ENCODE data around the gene FAU. TPM values are rescaled to one million over a fixed set of nuclear protein-coding genes. Genes with fewer than 3 reads are reported as not detected.
A peak's percentile ranks its signal among the peaks of the same experiment; 100 is the strongest.

Gene FAU
- total and polyA plus RNA-seq, 9 of the 15 experiments (the other 6 are each of a cell fraction or from before 2014, with no cell fraction given): 433 to 1,827 (median 942) TPM

DNA sequence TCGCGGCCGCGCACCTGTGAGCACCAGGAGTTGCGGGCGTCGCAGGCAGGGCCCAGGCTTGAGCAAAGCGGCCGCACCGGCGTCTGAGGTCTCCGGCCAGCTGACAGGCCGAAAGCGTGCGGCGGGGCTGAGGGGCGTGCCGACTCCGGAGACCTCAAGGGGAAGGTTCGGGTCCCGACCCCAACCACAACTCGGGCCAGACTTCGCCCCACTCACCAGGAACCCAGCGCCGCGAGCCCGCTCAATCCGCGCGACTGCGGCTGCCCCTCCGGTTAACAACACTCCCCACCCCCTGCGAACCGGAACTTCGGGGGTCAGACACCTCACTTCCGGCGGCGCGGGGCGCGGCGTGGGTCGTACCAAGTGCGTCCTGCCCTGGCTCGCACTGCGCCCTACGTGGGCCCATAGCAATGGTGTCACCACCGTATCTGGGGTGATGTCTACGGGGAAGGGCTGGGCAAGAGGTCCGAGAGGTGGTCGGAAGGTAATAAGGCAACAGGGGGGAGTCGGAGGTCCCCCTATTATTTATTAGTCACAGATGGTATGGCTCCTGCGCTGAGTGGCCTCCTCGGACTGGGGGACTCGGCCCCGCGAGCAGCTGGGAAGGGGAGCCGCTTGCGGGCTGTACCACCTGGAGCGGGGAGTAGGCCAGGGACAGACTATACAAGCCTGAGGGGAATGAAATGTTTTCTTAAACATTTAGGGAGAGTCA lies 12.5 kb upstream of the FAU start, which contains the start of gene SYVN1 (continued):
- TF ChIP-seq SIX5 (IDR thresholded peaks at IDR 0.05; ENCODE audit: borderline replicate concordance in 1 of 2, insufficient read depth in 1 of 2, low read depth in 1 of 2, low read length in 2 of 2) (peak; percentile 35 to 45; a peak in 3 of 4 replicates), GATAD2A (IDR thresholded peaks at IDR 0.05) (0 out of 2 replicates have a peak, but pooled peaks have one; percentile 58), ETS2 (tag; IDR thresholded peaks at IDR 0.05; ENCODE audit: borderline replicate concordance, poor library complexity, severe bottlenecking) (no peak), MYC (IDR thresholded peaks at IDR 0.05; ENCODE audit: low read depth, low read length) (peak; percentile 76), MYC (CRISPR knock-in tag; IDR thresholded peaks at IDR 0.05; ENCODE audit: borderline replicate concordance, low read depth) (peak; percentile 89; the same call in 1 of the 2 replicates), RBM14 (IDR thresholded peaks at IDR 0.05; ENCODE audit: borderline replicate concordance, insufficient read depth, low read depth, low read length) (no peak), RBFOX2 (IDR thresholded peaks at IDR 0.05; ENCODE audit: low read depth, low read length) (peak; percentile 95), TCF7L2 (IDR thresholded peaks at IDR 0.05; ENCODE audit: low read depth, low read length) (peak; percentile 86), SREBF1 (IDR thresholded peaks at IDR 0.05; ENCODE audit: borderline replicate concordance, low read depth, low read length) (peak; percentile 92; the same call in 1 of the 2 replicates), FUS (optimal IDR thresholded peaks at IDR 0.05; ENCODE audit: low read depth, low read length) (peak; percentile 43), SMC3 (conservative IDR thresholded peaks at IDR 0.05; ENCODE audit: insufficient read depth, low read depth, low read length) (0 out of 2 replicates have a peak, but pooled peaks have one; percentile 7), LARP7 (IDR thresholded peaks at IDR 0.05) (0 out of 2 replicates have a peak, but pooled peaks have one; percentile 13), SP2 (IDR thresholded peaks at IDR 0.05; ENCODE audit: extremely low read depth, low read depth, low read length, poor library complexity, severe bottlenecking) (no peak), HNRNPLL (IDR thresholded peaks at IDR 0.05; ENCODE audit: low read depth, low read length, poor library complexity, severe bottlenecking) (peak; percentile 29), CEBPZ (IDR thresholded peaks at IDR 0.05; ENCODE audit: borderline replicate concordance, low read depth, low read length) (no peak), SAFB2 (IDR thresholded peaks at IDR 0.05; ENCODE audit: borderline replicate concordance, low read depth, low read length, severe bottlenecking) (no peak), CTBP1 (IDR thresholded peaks at IDR 0.05; ENCODE audit: borderline replicate concordance) (peak; percentile 70), MCM7 (IDR thresholded peaks at IDR 0.05) (no peak), HDAC1 (IDR thresholded peaks at IDR 0.05) (peak in 1 of 2 experiments; percentile 93; a peak in 2 of 4 replicates), E2F3 (CRISPR knock-in tag; IDR thresholded peaks at IDR 0.05) (0 out of 2 replicates have a peak, but pooled peaks have one; percentile 24)
- TF ChIP-seq, protein P1, sequence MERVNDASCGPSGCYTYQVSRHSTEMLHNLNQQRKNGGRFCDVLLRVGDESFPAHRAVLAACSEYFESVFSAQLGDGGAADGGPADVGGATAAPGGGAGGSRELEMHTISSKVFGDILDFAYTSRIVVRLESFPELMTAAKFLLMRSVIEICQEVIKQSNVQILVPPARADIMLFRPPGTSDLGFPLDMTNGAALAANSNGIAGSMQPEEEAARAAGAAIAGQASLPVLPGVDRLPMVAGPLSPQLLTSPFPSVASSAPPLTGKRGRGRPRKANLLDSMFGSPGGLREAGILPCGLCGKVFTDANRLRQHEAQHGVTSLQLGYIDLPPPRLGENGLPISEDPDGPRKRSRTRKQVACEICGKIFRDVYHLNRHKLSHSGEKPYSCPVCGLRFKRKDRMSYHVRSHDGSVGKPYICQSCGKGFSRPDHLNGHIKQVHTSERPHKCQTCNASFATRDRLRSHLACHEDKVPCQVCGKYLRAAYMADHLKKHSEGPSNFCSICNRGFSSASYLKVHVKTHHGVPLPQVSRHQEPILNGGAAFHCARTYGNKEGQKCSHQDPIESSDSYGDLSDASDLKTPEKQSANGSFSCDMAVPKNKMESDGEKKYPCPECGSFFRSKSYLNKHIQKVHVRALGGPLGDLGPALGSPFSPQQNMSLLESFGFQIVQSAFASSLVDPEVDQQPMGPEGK (CRISPR knock-in tag; IDR thresholded peaks at IDR 0.05; ENCODE audit: borderline replicate concordance): no peak
